GM12872 (cell line): ENCODE results near the gene DNAJB8.

Source experiments
- CTCF ChIP-seq: IDR thresholded peaks from 3 replicates; pipeline ENCODE4 v1.5.1; 2011; ENCODE audit warnings: low read depth, mild to moderate bottlenecking, low read length, moderate library complexity; ENCODE audit not compliant: insufficient read depth

The DNAJB8 gene

DNA sequence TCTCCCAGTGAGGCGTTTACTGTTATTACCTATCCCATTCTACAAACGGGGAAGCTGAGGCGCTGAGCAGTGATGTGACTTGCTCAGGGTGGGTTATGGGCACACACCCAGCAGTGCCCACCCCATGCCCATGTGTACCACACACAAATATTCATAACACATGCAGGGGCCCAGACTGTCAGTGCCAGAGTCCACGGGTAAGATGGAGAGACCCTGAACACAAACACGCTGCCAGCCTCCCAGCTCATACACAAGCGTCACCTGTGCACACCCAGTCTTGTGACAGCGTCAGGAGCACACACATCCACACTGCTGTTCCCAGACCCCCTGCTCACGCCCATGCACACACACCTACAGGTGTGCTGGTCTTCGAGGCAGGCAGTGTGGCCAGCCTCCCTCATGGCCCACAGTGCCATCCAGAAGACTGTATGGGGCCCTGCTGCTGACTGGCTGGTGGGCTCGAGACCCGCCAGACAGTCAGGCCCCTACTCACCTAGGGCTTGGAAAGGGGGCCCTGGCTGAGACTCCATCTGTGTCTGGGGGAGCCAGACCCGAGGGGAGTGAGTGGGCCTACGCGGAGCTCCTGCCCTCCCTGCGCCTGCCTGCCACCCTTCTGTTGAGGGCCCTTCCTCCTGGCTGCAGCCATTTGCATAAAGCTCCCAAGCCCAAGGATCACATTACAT, 39.4 kb downstream of the DNAJB8 start:
- TF ChIP-seq CTCF = no peak

DNA sequence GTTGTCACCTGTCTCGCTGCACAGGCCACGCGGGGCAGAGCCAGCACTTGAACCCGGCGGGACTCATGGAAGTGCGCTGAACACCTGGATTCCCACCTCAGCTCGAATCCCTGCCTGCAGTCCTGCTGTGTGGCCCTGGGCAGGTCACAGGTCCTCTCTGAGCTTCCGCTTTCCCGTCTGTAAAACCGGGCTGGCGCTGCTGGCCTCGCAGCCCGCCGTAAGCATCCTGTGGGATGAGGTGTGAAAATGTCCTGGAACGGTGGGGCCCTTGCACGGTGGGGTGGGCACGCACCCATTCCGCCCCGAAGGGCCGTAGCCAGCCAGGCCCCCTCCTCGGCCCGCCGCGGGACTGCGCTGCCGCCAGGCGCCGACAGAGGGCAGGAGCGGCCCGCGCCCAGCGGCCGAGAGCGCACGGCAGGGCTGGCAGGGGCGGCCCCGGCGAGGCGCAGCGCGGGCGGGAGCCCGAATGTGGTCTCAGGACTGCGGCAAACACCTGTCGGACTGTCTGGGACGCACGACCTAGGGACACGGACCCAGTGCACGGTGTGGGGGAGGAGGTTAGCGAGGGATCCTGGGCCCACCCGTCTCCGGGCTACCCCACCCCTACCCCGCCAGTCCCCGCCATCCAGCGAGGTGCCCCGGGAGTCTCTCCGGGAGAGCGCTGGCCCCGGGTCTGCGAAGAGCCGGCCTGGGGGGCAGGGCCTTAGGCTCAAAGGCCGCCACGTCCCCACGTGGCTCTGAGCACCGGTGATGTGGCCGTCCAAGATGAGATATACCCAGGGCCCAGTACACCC, 40.4 kb downstream of the DNAJB8 start:
- TF ChIP-seq CTCF = peak; percentile 79

- TF ChIP-seq CTCF = no peak
Measured at GRCh38 chr3:128425846-128426127, 40.9 kb downstream of the DNAJB8 start.

DNA sequence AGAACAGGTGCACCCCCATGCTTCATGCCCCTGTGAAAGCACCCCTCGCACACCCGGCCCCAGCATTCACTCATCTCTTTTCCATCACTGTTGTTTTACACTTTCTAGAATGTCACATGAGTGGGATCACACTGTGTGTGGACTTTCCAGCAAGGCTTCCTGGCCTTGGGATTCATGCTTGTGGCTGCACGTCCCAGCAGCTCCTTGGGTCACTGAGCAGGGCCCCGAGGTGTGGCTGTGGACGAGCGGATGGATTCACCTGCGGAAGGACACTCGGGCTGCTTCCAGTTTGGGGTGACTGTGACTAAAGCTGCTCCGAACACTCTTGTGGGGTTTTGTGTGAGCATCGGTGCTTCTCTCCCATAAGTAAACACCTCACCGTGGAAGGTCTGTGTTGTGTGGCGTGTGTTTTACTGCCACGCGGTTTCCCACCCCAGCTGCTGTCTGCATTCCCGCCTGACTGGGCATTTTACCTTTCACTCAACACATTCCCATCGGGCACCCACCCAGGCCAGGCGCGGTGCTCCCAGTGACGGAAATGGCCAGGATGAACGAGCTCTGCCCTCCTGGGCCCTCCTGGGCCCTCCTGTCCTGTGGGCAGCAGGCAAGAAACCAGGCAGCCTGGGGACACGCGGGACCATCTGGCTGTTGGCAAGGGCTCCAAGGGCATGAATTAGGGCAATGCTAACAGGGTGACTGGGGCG, 41.4 kb downstream of the DNAJB8 start:
- no peak for TF ChIP-seq CTCF

GRCh38 chr3:128424508-128425069, 42.1 kb downstream of the DNAJB8 start:
- TF ChIP-seq CTCF = no peak

DNA sequence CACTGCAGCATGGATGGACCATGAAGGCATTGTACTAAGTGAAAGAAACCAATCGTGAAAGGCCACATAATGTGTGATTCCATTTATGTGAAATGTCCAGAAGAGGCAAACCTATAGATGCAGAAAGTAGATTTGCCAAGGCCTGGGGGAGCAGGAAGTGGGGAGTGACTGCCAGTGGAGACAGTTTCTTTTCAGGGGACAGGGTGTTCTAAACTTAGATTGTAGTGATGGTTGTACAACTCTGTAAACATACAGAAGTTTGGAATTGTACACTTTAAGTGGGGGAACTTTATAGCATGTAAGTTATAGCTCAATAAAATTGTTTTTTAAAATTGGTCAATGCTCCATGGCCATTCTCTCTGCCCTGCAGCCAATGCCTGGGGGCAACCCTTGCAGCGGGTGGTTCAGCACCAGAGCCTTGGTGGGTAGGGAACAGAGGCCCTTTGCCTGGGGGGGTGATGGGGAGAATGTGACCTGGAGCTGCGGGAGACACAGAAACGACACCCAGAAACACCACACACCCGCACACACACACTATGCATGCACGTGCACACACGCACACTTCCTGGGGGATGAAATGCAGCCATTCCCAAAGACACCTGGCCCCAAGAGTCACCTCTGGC, 43.1 kb downstream of the DNAJB8 start:
- TF ChIP-seq CTCF = no peak
